Activated gamma-delta T cell treated with anti-CD3 and anti-CD28 coated beads, Interleukin-2, amount 50 U/mL, for 16 hours (primary cell): ENCODE data around the gene CLPSL2.

ENCODE experiments used
- DNase-seq: peaks from one replicate; pipeline ENCODE4 v3.0.0-alpha.2; 2020; ENCODE audit warnings: low read depth

CLPSL2 gene

GRCh38 chr6:35787266-35788218, 11.1 kb downstream of the CLPSL2 start:
- no peak for DNase-seq

DNA sequence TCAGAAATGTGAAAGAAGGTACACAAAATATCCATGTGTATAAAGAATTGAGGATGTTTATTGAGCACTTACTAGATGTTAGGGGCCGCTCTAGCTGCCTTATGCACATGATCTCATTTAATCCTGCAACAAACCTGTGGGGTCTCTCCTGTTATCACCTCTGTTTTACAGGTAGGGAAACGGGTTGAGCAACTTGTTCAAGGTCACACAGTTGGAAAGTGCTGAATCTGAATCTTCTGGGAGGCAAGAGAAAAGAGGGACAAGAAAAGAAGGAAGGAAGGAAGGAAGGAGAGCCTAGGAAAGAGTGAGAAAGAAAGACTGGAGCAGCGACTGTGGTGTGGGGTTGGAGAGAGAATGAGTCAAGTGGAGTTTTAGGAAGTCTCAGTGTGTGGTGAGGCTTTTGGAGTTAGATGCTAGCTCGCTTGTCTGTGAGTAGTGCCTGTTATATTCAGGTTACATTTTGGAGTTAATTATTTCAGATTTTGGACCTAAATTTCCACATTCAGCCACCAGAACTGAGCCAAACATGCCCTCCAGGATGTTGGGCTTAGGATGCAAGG, 12.1 kb downstream of the CLPSL2 start:
- no peak for DNase-seq

DNA sequence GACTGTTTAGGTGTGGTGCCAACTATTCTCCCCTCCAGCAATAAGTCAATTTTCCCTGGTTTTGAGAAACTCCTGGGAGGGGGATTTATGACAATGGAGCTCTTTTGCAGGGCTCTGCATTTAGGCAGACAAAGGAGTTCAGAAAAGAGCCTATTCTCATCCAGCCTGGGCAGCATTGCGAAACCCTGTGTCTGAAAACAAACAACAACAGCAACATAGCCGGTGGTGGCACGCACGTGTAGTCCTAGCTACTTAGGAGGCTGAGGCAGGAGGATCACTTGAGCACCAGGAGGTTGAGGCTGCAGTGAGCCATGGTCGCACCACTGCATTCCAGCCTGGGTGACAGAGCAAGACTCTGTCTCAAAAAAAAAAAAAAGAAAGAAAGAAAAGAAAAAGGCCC, 14.3 kb downstream of the CLPSL2 start:
- DNase-seq, result no peak

GRCh38 chr6:35794536-35795452, 18.4 kb downstream of the CLPSL2 start:
- DNase-seq, result no peak

GRCh38 chr6:35795453-35796071, 19.2 kb downstream of the CLPSL2 start:
- no peak for DNase-seq

DNA sequence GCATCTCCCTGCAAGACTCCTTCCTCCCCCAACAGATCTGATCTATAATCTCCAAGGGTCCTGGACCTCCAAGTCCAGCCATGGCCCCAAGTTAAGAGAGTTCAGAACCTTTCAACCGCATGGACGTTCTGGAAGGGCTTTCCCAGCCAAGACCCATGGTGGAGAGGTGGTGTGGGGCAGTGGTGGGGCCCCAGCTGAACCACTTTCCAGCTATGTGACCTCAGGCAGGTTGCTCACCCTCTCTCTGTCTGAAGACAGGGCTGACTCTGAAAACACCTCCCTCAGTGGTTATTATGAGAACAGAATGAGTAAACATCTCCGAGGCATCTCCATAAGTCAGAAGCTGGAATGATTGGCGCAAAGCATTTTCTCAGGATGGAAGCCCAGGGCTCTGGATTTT, 19.8 kb downstream of the CLPSL2 start:
- no peak for DNase-seq

GRCh38 chr6:35797837-35798526, 21.6 kb downstream of the CLPSL2 start:
- no peak for DNase-seq

- DNase-seq, result no peak
Measured at GRCh38 chr6:35798706-35799105, 22.3 kb downstream of the CLPSL2 start.

DNA sequence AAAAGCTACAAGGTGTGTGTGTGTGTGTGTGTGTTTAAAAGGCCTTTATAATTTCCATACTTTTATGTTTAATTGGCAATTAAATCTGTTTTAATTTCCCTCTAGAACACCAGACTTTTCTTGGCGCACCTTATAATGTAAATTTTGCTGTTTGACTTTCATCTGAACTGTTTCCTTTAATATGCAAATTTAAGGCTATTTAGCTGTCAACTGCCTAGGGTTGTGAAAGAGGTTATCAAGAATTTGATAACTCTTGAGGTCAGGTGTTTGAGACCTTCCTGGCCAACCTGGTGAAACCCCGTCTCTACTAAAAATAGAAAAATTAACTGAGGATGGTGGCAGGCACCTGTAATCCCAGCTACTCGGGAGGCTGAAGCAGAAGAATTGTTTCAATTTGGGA, 24.8 kb downstream of the CLPSL2 start:
- no peak for DNase-seq

DNA sequence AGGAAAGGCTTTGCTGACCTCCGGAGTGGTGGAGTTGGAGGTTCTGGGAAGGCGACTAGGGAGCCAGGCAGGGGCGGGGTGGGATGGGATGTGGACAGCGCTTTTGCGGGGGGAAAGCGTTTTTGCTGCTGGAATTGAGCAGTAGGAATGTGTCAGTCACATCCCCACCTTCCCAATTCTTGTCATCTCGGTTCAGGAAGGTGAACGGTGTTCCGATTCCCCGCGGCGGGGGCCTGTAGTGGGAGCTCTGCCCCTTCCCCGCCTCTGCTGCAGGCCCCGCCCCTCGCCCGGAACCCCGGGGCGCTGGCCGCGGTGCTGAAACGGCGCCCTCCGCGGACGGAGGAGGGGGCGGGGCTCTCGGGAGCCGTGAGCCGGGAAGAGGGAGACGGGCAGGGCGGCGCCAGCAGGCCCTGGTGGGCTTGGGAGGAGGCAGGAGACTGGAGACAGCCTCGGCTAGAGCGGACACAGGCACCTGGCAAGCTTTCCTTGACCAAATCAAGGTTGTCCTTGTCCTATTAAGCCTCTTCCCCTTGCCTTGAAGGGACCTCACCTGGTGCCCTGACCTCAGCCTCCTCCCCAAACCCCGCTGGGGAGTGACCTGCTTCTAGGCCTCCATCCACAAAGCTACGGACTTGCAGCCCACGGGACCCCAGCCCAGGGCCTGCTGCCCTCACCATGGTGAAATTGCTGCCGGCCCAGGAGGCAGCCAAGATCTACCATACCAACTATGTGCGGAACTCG, 28.8 kb downstream of the CLPSL2 start, which contains the start of gene LHFPL5:
TSS of gene LHFPL5 (plus strand) at position 357 of the 741 bp plus-strand sequence. CDS start at position 676, 319 bp downstream.
- no peak for DNase-seq

- no peak for DNase-seq
Measured at GRCh38 chr6:35808688-35809087, 32.3 kb downstream of the CLPSL2 start.

DNA sequence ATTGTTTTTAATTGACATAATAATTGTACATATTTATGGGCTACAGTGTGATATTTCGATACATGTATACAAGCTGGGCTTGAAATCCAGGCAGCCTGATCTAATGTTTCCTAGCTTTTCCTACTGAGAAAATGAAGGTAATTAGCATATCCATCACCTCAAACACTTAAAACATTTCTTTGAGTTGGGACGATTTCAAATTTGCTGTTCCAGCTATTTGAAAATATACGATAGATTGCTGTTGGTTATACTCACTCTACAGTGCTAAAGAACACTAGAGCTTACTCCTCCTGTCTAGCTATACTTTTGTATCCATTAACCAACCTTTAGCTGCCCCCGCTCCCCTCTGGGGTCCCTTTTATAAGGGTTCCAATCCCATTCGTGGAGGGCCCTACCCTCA, 33.4 kb downstream of the CLPSL2 start:
- DNase-seq, result no peak

GRCh38 chr6:35810971-35811698, 34.7 kb downstream of the CLPSL2 start:
- DNase-seq, result no peak

DNA sequence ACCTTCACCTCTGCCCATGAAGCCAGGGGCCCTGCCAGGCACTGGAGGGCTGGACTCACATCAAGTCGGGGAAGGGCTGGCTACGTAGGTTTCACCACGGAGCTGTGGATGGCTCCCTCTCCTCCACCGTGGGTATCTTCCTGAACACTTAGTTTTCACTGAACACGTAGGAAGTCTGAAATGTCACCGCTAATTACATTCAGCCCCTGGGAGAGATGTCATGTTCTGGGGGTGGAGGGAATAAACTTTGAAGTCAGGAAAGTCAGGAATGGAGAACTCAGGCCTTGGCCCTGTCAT, 35.2 kb downstream of the CLPSL2 start:
- no peak for DNase-seq

DNA sequence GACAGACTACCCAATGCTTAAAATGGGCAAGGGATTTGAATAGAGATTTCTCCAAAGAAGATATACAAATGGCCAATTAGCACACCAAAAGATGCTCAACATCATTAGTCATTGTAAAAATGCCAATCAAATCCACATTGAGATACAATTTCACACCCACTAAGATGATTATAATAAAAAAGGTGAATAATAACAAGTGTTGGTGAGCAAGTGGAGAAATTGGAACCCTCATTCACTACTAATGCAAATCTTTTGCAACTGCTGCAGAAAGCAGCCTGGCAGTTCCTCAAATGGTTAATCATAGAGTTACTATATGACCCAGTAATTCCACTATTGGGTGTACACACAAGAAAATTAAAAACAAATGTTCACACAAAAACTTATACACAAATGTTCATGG, 41.1 kb downstream of the CLPSL2 start:
- DNase-seq, result no peak

DNA sequence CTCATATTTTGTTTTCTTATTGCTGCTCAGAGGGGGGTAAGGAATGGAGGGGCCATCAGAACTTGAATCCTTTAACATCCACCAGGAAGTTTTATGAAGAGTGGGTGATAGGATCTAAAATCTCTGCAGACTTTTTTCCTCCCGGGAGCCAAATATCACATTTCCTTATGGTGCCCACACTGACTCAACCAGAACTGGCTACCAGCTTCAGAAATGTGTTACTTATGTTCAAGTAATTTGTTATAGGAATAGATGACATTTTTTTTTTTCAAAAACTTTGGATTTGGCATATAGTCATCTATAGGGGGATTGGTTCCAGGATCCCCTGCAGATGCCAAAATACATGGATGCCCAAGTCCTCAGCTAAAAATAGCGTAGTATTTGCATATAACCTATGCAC, 47.2 kb downstream of the CLPSL2 start:
- no peak for DNase-seq

GRCh38 chr6:35824552-35825192, 48.3 kb downstream of the CLPSL2 start:
- DNase-seq, result no peak
